ENCODE data around the gene RPS6KL1. TPM values are rescaled to one million over a fixed set of nuclear protein-coding genes. Genes with fewer than 3 reads are reported as not detected.

The RPS6KL1 gene
- total RNA-seq, 1 donor from 2014 or later = 248 TPM

DNA sequence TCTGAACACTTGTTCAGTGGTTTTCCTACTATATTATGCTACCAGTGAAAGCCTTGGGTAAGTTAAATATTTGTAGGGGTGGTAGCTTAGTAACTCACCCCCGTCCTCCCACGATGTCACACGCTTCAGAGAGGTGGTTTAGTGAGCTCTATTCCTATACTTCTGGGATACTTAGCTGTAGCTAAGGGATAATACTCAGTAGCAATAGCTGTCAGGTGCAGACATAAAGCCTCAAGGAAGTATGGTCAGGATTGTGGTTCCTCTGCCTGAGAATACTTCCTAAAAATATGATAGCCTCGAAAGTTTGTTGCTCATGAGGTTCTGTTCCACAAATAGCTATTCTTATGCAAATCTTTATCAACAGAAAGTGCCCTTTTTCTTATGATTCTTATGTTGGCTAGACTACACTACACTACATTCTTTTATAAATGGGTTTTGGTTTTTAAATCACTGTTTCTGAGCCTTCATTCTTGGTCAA is 29.4 kb downstream of the RPS6KL1 start:
- TF ChIP-seq, protein P1, sequence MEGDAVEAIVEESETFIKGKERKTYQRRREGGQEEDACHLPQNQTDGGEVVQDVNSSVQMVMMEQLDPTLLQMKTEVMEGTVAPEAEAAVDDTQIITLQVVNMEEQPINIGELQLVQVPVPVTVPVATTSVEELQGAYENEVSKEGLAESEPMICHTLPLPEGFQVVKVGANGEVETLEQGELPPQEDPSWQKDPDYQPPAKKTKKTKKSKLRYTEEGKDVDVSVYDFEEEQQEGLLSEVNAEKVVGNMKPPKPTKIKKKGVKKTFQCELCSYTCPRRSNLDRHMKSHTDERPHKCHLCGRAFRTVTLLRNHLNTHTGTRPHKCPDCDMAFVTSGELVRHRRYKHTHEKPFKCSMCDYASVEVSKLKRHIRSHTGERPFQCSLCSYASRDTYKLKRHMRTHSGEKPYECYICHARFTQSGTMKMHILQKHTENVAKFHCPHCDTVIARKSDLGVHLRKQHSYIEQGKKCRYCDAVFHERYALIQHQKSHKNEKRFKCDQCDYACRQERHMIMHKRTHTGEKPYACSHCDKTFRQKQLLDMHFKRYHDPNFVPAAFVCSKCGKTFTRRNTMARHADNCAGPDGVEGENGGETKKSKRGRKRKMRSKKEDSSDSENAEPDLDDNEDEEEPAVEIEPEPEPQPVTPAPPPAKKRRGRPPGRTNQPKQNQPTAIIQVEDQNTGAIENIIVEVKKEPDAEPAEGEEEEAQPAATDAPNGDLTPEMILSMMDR (IDR thresholded peaks at IDR 0.05; ENCODE audit: partially characterized antibody, unreplicated experiment) = no peak
- Mint-ChIP-seq H3K9me3 (ENCODE audit: unreplicated experiment) (no peaks in the 10 kb centered on the region), H3K4me3 (ENCODE audit: unreplicated experiment) (no peak overlapping the region), H3K4me1 (ENCODE audit: low read depth, unreplicated experiment) (no peaks in the 10 kb centered on the region), H3K27me3 (ENCODE audit: unreplicated experiment) (peaks cover 1% of the 10 kb centered on the region), H3K27ac (ENCODE audit: unreplicated experiment) (no peak overlapping the region), H3K36me3 (ENCODE audit: unreplicated experiment) (no peaks in the 10 kb centered on the region)
- DNase-seq = no peak

GRCh38 chr14:74892745-74893144 is 30.3 kb downstream of the RPS6KL1 start:
- Mint-ChIP-seq H3K27ac (ENCODE audit: unreplicated experiment) (no peak overlapping the region), H3K4me3 (ENCODE audit: unreplicated experiment) (no peak overlapping the region), H3K27me3 (ENCODE audit: unreplicated experiment) (peaks cover 1% of the 10 kb centered on the region), H3K36me3 (ENCODE audit: unreplicated experiment) (no peaks in the 10 kb centered on the region), H3K9me3 (ENCODE audit: unreplicated experiment) (no peaks in the 10 kb centered on the region), H3K4me1 (ENCODE audit: low read depth, unreplicated experiment) (no peaks in the 10 kb centered on the region)
- TF ChIP-seq, protein P1 (IDR thresholded peaks at IDR 0.05; ENCODE audit: partially characterized antibody, unreplicated experiment) = no peak
- DNase-seq = no peak

- no peaks in the 10 kb centered on the region for H3K36me3 Mint-ChIP-seq (ENCODE audit: unreplicated experiment)
- no peak for DNase-seq
- H3K27ac Mint-ChIP-seq (ENCODE audit: unreplicated experiment) = no peak overlapping the region
- H3K9me3 Mint-ChIP-seq (ENCODE audit: unreplicated experiment) = no peaks in the 10 kb centered on the region
- TF ChIP-seq, protein P1 (IDR thresholded peaks at IDR 0.05; ENCODE audit: partially characterized antibody, unreplicated experiment) = no peak
- peaks cover 1% of the 10 kb centered on the region for H3K27me3 Mint-ChIP-seq (ENCODE audit: unreplicated experiment)
- H3K4me3 Mint-ChIP-seq (ENCODE audit: unreplicated experiment) = no peak overlapping the region
- H3K4me1 Mint-ChIP-seq (ENCODE audit: low read depth, unreplicated experiment) = no peaks in the 10 kb centered on the region
These were observed 31.2 kb downstream of the RPS6KL1 start for GRCh38 chr14:74891870-74892269.

DNA sequence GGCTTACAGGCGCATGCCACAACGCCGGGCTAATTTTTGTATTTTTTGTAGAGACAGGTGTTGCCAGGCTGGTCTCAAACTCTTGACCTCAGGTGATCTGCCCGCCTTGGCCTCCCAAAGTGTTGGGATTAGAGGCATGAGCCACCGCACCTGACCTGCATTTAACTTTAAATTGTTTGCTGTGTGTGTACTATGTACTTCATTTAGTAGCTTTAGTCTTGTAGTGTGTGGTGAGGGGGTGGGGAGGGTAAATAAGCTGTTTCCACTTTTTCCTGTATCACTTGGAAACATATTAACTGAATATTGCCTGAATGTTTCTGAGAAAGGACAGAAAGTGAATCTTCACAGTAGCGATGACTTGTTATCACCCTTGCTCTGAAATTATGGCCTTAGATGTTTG is 32.8 kb downstream of the RPS6KL1 start:
- peaks cover 1% of the 10 kb centered on the region for H3K27me3 Mint-ChIP-seq (ENCODE audit: unreplicated experiment)
- H3K9me3 Mint-ChIP-seq (ENCODE audit: unreplicated experiment) = no peaks in the 10 kb centered on the region
- H3K4me3 Mint-ChIP-seq (ENCODE audit: unreplicated experiment) = no peak overlapping the region
- TF ChIP-seq, protein P1 (IDR thresholded peaks at IDR 0.05; ENCODE audit: partially characterized antibody, unreplicated experiment) = no peak
- no peaks in the 10 kb centered on the region for H3K36me3 Mint-ChIP-seq (ENCODE audit: unreplicated experiment)
- H3K4me1 Mint-ChIP-seq (ENCODE audit: low read depth, unreplicated experiment) = peaks cover 6% of the 10 kb centered on the region
- H3K27ac Mint-ChIP-seq (ENCODE audit: unreplicated experiment) = no peak overlapping the region
- no peak for DNase-seq

DNA sequence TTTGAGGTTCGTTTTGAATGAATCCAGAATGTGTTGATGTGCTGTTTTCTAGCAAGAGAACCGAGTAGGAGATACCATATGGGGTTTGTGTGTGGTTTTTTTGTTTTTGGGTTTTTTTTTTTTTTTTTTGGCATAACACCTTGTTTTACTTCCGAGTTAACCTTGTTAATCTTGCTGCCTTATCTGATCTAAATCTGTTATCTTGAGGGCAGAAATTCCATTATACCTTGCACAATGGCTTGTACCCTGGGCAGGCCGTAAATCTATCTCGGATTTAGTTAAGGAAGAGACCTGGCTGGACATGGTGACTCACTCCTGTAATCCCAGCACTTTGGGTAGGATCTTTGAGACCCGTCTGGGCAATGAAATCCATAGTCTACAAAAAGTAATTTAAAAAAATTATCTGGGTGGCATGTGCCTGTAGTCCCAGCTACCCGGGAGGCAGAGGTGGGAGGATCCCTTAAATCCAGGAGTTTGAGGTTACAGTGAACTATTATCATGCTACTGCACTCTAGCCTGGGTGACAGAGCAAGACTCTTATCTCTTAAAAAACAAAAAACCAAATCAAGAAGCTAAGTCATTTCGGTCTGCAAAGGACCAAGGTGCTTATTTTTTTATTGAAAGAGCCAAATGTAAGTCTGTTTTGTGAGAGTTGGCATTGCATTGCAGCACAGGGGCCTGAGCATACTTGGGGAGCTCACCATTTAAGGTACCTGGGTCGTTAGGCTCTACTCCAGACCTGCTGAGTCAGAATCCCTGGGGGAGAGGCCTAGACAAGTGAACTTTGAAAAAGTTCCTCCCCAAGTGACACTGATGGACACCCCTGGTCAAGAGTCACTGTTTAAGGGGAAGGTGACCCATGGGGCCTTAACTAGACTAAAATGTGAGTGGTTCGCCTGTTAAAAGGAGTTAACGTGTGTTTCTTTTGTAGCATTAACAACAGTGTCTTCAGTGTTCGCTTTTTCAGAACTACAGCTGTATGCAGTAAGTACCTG is 34.6 kb downstream of the RPS6KL1 start:
- Mint-ChIP-seq H3K27me3 (ENCODE audit: unreplicated experiment) (peaks cover 1% of the 10 kb centered on the region), H3K36me3 (ENCODE audit: unreplicated experiment) (no peaks in the 10 kb centered on the region), H3K27ac (ENCODE audit: unreplicated experiment) (no peak overlapping the region), H3K4me1 (ENCODE audit: low read depth, unreplicated experiment) (peaks cover 15% of the 10 kb centered on the region), H3K4me3 (ENCODE audit: unreplicated experiment) (no peak overlapping the region), H3K9me3 (ENCODE audit: unreplicated experiment) (no peaks in the 10 kb centered on the region)
- DNase-seq = no peak
- TF ChIP-seq, protein P1 (IDR thresholded peaks at IDR 0.05; ENCODE audit: partially characterized antibody, unreplicated experiment) = no peak

Measured in glutamatergic neuron (in vitro differentiated cells).